Dendritic cell treated with granulocyte-macrophage colony-stimulating factor and Interleukin-4, amounts not matched to agents 40 ng/mL and 50 ng/mL, for 4 days (primary cell): ENCODE measurements around the gene SCN3B.

Experiments
- H3K27ac Mint-ChIP-seq: one replicate; pipeline ENCODE4 v1.8.0; 2022; ENCODE audit warnings: mild to moderate bottlenecking, mixed read lengths
- H3K27me3 Mint-ChIP-seq: one replicate; pipeline ENCODE4 v1.8.0; 2022; ENCODE audit warnings: mild to moderate bottlenecking, mixed read lengths
- H3K36me3 Mint-ChIP-seq: one replicate; pipeline ENCODE4 v1.8.0; 2022; ENCODE audit warnings: low read depth, mixed read lengths
- H3K4me1 Mint-ChIP-seq: one replicate; pipeline ENCODE4 v1.8.0; 2022; ENCODE audit warnings: low read depth, mixed read lengths
- H3K4me3 Mint-ChIP-seq: one replicate; pipeline ENCODE4 v1.8.0; 2022; ENCODE audit warnings: mild to moderate bottlenecking, moderate library complexity, mixed read lengths
- H3K9me3 Mint-ChIP-seq: one replicate; pipeline ENCODE4 v1.8.0; 2022; ENCODE audit warnings: mixed read lengths
- intact Hi-C: fragments of 100-400 bp; cut with micrococcal nuclease; formaldehyde crosslinking; loops from one replicate; pipeline ENCODE4 v1.15.0; 2022

The SCN3B gene, protein sequence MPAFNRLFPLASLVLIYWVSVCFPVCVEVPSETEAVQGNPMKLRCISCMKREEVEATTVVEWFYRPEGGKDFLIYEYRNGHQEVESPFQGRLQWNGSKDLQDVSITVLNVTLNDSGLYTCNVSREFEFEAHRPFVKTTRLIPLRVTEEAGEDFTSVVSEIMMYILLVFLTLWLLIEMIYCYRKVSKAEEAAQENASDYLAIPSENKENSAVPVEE

DNA sequence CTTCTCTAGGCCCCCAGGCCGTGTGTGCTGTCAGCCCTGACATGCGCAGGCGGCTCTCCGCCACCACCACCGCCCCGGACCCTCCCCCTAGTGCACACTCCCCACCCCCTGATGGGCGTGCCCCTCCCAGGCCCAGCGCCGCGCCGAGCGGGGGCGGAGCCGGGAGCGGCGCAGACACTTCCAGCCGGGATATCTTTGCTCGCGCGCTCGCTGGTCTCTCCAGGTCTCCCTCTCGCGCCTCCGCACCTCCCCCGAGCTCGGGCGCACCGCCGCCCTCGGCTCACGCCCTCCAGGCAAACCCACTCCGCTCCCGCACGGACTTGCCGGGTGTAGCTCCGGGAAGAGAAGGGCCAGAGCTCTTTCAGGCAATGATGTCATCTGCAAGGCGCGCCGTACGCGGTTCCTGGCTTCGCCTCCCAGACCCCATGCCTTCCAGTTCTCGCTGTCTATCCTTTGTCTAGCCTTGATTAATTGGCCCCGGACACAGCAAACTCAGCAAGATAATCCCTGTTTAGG, at the start of gene SCN3B:
Gene SCN3B (minus strand): TSS at position 59 of the 516 bp plus-strand sequence. CDS start 823 bp downstream, outside the sequence.
- Mint-ChIP-seq H3K4me1 (peaks cover 13% of the 10 kb centered on the region), H3K9me3 (no peaks in the 10 kb centered on the region), H3K36me3 (no peaks in the 10 kb centered on the region), H3K27ac (no peak within 1 kb of the TSS), H3K4me3 (peak within 1 kb of the TSS; percentile 70), H3K27me3 (peaks cover 53% of the 10 kb centered on the region)
- intact Hi-C loops: no loop called here

DNA sequence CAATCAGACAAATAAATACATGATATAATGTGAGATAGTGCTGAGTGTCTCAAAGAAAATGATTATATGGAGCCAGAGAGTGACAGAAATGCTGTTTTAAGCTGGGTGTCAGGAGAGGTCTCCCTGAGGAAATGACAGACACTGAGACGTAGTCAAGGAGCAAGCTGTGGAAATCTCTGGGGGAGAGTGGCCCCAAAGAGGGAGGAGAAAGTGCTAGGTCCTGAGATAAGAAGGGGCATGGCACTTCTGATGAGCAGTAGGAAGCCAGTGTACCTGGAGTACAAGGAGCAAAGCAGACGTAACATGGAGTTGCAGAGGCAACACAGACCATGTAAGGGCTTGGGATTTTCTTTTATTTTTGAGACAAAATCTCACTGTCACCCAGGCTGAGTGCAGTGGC, 48.3 kb upstream of the SCN3B start:
- H3K4me3 Mint-ChIP-seq: no peak overlapping the region
- no peak overlapping the region for H3K27ac Mint-ChIP-seq
- no peaks in the 10 kb centered on the region for H3K36me3 Mint-ChIP-seq
- no peaks in the 10 kb centered on the region for H3K9me3 Mint-ChIP-seq
- intact Hi-C loops: no loop called here
- H3K4me1 Mint-ChIP-seq: peaks cover 11% of the 10 kb centered on the region
- H3K27me3 Mint-ChIP-seq: no peaks in the 10 kb centered on the region

DNA sequence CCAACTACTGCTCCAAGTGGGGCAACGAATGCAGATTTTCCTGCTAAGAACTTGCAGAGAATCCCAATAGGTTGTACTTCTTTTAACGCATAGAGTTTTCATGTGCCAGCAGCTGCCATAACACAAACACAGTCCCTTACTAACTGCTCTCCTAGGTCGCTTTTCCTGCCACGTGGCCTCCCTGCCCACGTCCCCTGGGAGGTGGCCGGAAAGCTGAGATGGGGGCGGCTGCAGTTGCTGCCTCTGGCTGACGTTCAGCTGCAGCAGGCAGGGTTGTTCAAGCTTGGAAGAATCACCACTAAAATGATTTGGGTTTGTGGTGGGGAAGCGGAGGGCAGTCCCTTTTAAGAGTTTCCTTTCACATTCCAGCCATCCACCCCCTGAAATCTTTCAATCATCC, 47.7 kb upstream of the SCN3B start:
- H3K27me3 Mint-ChIP-seq: no peaks in the 10 kb centered on the region
- H3K4me1 Mint-ChIP-seq: peaks cover 11% of the 10 kb centered on the region
- no peak overlapping the region for H3K4me3 Mint-ChIP-seq
- no peaks in the 10 kb centered on the region for H3K9me3 Mint-ChIP-seq
- no peak overlapping the region for H3K27ac Mint-ChIP-seq
- intact Hi-C loops: no loop called here
- H3K36me3 Mint-ChIP-seq: no peaks in the 10 kb centered on the region

DNA sequence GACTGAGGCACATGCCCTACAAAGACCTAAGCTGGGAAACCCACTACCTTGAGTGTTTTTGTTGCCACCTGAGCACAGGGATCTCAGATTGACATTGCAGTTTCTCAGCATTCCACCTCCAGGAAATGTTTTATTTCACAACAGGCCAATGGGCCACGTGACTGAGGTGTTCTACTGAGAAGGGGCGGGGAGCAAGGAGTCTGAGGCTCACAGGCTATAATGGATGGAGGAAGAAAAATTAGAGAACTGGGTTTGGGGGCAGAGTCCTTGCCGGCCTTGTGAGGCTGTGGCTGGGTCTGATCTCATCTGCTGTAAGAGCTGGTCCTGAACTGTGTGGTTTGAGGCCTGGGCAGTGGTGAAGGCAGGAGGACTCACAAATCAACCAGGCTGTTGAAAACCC, 46.3 kb upstream of the SCN3B start:
- no peaks in the 10 kb centered on the region for H3K27me3 Mint-ChIP-seq
- no peak overlapping the region for H3K27ac Mint-ChIP-seq
- no peak overlapping the region for H3K4me3 Mint-ChIP-seq
- intact Hi-C loops: no loop called here
- peaks cover 11% of the 10 kb centered on the region for H3K4me1 Mint-ChIP-seq
- H3K9me3 Mint-ChIP-seq: no peaks in the 10 kb centered on the region
- no peaks in the 10 kb centered on the region for H3K36me3 Mint-ChIP-seq

DNA sequence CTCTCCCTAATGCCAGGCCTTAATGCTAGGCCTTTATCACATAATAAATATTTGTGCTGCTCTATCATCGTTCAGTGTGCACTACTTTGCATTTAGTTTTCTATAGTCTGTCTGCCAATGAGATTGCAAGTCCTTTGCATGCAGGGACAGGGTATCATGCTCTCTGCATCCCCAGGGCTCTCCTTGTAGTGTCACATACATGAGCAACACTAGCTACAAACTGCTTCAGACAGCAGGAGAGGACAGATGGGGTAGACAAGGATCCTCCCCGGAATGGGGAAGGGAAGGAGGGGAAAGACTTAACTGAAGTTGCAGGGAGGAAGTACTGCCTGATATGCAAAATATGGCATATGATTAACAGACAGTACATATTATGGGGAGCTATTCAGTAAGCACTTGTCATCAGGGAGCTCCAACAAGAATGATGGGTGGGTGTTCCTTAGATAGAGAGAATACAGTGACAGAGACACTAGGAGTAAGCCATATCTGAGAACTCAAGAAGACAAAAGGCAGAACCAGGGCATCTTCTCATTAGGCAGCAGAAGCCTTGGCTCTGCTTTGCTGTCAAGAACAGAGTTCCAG, 44.2 kb upstream of the SCN3B start:
- Mint-ChIP-seq H3K9me3 (no peaks in the 10 kb centered on the region), H3K27me3 (no peaks in the 10 kb centered on the region), H3K27ac (no peak overlapping the region), H3K4me1 (peaks cover 11% of the 10 kb centered on the region), H3K36me3 (no peaks in the 10 kb centered on the region), H3K4me3 (no peak overlapping the region)
- intact Hi-C loops: no loop called here

DNA sequence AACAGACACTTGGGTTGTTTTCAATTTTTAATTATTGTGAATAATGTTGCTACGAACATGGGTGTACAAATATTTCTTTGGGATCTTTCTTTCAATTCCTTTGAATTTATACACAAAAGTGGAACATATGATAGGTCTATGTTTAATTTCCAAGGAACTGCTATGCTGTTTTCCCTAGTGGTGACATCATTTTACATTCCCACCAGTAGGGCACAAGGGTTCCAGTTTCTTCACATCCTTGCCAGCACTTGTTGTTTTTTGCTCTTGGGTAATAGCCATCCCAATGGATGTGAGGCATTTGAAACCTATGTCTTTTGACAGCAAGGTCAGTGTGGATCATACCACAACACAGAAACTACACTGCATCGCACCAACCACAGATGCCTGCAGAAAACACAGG, 41.8 kb upstream of the SCN3B start:
- Mint-ChIP-seq H3K4me3 (no peak overlapping the region), H3K36me3 (no peaks in the 10 kb centered on the region), H3K9me3 (no peaks in the 10 kb centered on the region), H3K4me1 (peaks cover 11% of the 10 kb centered on the region), H3K27me3 (peaks cover 2% of the 10 kb centered on the region), H3K27ac (no peak overlapping the region)
- intact Hi-C loops: no loop called here

DNA sequence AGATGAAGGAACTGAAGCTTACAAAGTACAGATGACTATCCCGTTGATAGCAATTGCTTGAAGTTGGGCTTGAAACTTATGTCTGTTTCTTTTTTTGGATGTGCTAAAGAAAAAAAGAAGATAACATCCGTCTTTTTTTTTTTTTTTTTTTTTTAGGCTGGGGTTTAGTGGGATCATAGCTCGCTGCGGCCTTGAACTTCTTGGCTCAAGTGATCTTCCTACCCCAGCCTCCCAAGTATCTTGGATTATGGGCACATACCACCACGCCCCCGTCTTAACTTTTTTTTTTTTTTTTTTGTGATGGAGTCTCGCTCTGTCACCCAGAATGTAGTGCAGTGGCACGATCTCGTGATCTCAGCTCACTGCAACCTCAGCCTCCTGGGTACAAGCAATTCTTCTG, 40.8 kb upstream of the SCN3B start:
- peaks cover 6% of the 10 kb centered on the region for H3K27me3 Mint-ChIP-seq

DNA sequence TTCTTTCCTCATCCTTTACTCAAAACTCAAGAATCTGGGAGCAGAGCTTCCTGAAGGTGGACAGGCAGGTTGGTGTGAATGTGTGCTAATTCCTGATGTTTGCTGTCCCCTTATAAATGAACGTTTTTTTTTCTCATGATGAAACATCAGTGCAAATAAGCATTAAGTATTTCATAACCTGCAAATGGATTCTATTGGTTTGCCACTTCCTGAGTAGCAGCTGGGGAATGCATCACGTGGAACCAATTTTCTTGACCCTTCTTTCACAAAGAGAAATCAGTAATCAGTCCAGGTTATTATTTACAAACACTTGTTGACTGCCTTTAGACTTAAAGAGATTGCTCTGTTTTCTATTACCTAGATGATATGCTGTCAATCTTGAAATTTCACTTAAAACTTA, 40.1 kb upstream of the SCN3B start:
- no peak overlapping the region for H3K27ac Mint-ChIP-seq

More for the DNA sequence above, 40.8 kb upstream of the SCN3B start:
- intact Hi-C loops: no loop called here
- Mint-ChIP-seq H3K4me3 (no peak overlapping the region), H3K4me1 (peaks cover 5% of the 10 kb centered on the region), H3K27ac (no peak overlapping the region), H3K36me3 (no peaks in the 10 kb centered on the region), H3K9me3 (no peaks in the 10 kb centered on the region)

DNA sequence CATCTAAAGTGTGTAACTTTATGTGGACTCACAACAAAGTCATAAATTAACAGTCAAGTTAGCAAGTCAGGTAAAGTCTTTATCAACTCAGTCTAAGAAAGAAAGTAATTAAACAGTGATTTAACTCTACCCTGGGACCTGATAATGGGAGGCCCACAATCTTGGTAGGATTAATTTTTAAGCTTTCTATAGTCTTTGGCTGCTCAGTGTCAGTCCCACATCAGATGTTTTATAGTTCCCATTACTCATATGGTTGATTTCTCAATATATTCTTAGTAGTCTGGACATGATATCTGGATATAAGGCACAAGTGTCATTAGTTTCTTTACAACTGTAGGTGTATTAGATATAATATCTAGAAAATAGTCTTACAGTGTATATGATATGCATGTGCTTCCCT, 38.5 kb upstream of the SCN3B start:
- Mint-ChIP-seq H3K4me1 (no peaks in the 10 kb centered on the region), H3K36me3 (no peaks in the 10 kb centered on the region), H3K27me3 (peaks cover 12% of the 10 kb centered on the region), H3K27ac (no peak overlapping the region), H3K4me3 (no peak overlapping the region), H3K9me3 (no peaks in the 10 kb centered on the region)
- intact Hi-C loops: no loop called here

More for the DNA sequence above, 40.1 kb upstream of the SCN3B start:
- H3K4me3 Mint-ChIP-seq: no peak overlapping the region
- no peaks in the 10 kb centered on the region for H3K9me3 Mint-ChIP-seq
- H3K4me1 Mint-ChIP-seq: peaks cover 5% of the 10 kb centered on the region
- peaks cover 10% of the 10 kb centered on the region for H3K27me3 Mint-ChIP-seq
- no peaks in the 10 kb centered on the region for H3K36me3 Mint-ChIP-seq
- intact Hi-C loops: no loop called here

DNA sequence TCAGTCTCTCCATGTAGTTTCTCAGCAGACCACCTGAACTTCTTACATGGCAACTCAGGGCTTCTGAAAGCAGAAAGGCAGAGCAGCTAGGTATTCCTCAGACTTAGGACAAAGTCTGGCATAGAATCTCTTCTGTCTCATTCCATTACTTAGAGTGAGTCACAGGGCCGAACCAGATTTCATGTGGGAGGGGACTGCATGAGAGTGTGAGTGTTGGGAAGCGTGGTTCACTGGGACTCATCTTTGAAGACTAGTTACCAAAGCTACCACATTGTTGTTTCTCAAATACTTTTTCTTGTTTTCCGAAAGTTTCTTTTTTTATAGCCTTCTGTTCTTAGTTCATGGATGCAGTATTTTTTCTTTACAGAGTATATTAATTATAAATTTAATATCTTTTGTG, 36.1 kb upstream of the SCN3B start:
- Mint-ChIP-seq H3K9me3 (no peaks in the 10 kb centered on the region), H3K36me3 (no peaks in the 10 kb centered on the region), H3K4me1 (no peaks in the 10 kb centered on the region), H3K27me3 (peaks cover 16% of the 10 kb centered on the region), H3K27ac (no peak overlapping the region), H3K4me3 (no peak overlapping the region)
- intact Hi-C loops: no loop called here

DNA sequence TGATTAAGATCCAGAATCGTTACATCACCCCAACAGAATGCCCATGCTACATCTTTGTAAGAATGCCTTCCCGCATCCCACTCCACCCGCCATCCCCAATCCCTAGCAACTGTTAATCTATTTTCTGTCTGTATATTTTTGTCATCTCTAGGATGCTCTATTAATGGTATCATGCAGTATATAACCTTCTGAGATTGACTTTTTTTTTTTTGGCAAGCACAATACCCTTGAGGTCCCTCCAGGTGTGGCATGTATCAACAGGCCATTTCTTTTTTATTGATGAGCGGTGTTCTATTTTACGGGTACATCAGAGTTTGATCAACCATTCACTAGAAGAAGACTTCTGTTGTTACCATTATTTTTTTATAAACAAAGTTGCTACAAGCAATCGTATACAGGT, 30.2 kb upstream of the SCN3B start:
- no peak overlapping the region for H3K4me3 Mint-ChIP-seq
- H3K36me3 Mint-ChIP-seq: no peaks in the 10 kb centered on the region
- H3K27ac Mint-ChIP-seq: no peak overlapping the region
- no peaks in the 10 kb centered on the region for H3K4me1 Mint-ChIP-seq
- H3K9me3 Mint-ChIP-seq: no peaks in the 10 kb centered on the region
- intact Hi-C loops: no loop called here
- peaks cover 12% of the 10 kb centered on the region for H3K27me3 Mint-ChIP-seq

DNA sequence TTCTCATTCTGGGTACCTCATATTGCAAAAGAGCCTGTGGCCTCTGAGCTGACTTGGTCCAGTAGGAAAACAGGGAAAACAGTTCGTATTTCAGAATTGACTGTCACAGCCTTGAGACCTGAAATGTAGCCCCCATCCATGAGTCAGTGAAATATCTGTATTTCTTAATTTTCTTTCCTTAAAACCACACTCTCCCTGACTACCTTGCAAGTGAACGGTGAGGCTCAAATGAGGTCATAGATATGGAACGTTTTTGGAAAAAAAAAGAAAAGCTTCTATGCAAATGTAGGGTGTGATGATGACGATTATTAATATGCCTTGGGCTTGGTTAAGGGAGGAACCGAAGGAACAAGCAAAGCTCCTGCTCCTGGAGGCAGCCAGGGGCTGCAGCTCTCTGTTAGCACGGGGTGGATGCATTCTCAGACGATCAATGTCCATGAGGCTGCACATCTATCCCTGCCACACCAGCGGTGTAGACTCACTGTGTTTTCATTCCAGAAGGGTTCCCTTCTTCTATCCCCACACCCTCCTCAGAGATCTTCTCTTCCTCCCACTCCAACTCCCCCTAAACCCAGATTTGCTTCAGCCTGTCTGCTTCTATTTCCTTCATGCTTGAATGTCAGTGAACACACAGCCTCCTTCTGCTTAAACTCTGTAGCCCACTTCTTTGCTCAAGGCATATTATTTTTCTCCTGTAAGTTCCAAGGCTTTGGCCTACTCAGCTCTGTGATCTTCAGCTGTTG, 29.2 kb upstream of the SCN3B start:
- no peak overlapping the region for H3K27ac Mint-ChIP-seq
- intact Hi-C loops: no loop called here
- H3K4me1 Mint-ChIP-seq: no peaks in the 10 kb centered on the region

DNA sequence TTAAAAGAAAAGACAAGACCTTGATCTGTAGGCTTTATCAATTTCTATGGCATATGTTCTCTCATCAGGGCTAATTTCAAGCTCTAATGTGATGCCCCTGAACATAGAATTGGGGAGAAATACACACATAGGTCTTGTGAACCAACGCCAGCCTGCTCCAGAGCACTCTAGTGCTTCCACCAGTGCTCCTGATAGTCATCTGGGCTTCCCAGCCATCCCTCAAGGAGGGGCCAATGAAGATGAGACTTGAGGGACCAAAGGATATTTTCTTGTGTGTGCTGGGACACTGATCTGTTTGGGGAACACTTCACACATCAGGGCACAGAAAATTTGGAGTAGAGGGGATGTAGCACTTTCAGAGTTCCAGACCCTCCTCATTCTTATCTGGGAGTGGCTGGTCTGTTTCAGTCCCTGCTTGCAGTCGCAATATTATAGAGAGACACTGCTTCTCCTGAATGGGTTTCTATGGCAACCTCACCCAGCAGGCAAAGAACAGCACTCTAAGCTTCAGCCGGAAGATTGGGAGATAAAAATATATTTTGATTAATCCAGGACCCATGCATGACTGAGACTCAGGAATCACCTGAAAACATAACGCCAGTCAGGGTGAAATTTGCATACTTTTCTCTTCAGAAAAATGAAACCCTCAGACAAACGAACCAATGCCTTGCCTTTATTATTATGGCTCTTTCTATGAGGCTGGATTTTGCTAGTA, 28.4 kb upstream of the SCN3B start:
- H3K27ac Mint-ChIP-seq: no peak overlapping the region
- H3K4me1 Mint-ChIP-seq: no peaks in the 10 kb centered on the region
- H3K4me3 Mint-ChIP-seq: no peak overlapping the region
- no peaks in the 10 kb centered on the region for H3K9me3 Mint-ChIP-seq
- intact Hi-C loops: no loop called here
- H3K36me3 Mint-ChIP-seq: no peaks in the 10 kb centered on the region
- peaks cover 9% of the 10 kb centered on the region for H3K27me3 Mint-ChIP-seq

More for the DNA sequence above, 29.2 kb upstream of the SCN3B start:
- H3K27me3 Mint-ChIP-seq: peaks cover 9% of the 10 kb centered on the region
- H3K4me3 Mint-ChIP-seq: no peak overlapping the region
- no peaks in the 10 kb centered on the region for H3K9me3 Mint-ChIP-seq
- H3K36me3 Mint-ChIP-seq: no peaks in the 10 kb centered on the region

DNA sequence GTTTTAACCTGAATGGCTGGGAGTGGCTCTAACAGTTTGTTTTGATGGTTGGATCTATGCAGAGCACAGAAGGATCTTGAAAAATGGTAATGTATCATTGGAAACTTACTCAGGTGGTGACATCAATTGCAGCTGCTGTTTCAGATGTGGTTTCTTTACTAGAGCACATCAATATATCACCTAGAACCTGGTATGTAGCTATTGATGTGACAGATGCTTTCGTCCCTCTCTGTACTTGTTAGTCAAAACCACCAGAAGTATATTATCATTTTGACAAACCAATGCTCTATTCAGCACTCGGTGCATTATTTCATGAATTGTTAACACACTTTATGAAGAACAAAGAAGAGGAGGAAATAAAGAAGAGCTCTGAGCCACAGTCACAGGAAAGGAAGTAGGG, 26.6 kb upstream of the SCN3B start:
- Mint-ChIP-seq H3K36me3 (no peaks in the 10 kb centered on the region), H3K4me3 (no peak overlapping the region), H3K4me1 (no peaks in the 10 kb centered on the region), H3K27me3 (peaks cover 5% of the 10 kb centered on the region), H3K9me3 (no peaks in the 10 kb centered on the region), H3K27ac (no peak overlapping the region)
- intact Hi-C loops: no loop called here
